ENCODE measurements around the gene TUBGCP3.

TUBGCP3 gene

GRCh38 chr13:112468069-112468468, 119.9 kb downstream of the TUBGCP3 start:
- in situ Hi-C loops (cut with HindIII; ENCODE audit: low pct_ligation_motif_present, low pct_unique_long_range_greater_than_20kb, low sequenced_read_pairs): no loop called here
- DNase-seq: no peak

- no peak for DNase-seq
- in situ Hi-C loops (cut with HindIII; ENCODE audit: low pct_ligation_motif_present, low pct_unique_long_range_greater_than_20kb, low sequenced_read_pairs): no loop called here
Observed at GRCh38 chr13:112467236-112467635, 120.7 kb downstream of the TUBGCP3 start.

GRCh38 chr13:112466132-112467058, 121.6 kb downstream of the TUBGCP3 start:
- in situ Hi-C loops (cut with HindIII; ENCODE audit: low pct_ligation_motif_present, low pct_unique_long_range_greater_than_20kb, low sequenced_read_pairs): no loop called here

GRCh38 chr13:112465251-112466131, 122.5 kb downstream of the TUBGCP3 start:
- DNase-seq: no peak
- in situ Hi-C loops (cut with HindIII; ENCODE audit: low pct_ligation_motif_present, low pct_unique_long_range_greater_than_20kb, low sequenced_read_pairs): no loop called here

More at GRCh38 chr13:112466132-112467058, 121.6 kb downstream of the TUBGCP3 start:
- no peak for DNase-seq

DNA sequence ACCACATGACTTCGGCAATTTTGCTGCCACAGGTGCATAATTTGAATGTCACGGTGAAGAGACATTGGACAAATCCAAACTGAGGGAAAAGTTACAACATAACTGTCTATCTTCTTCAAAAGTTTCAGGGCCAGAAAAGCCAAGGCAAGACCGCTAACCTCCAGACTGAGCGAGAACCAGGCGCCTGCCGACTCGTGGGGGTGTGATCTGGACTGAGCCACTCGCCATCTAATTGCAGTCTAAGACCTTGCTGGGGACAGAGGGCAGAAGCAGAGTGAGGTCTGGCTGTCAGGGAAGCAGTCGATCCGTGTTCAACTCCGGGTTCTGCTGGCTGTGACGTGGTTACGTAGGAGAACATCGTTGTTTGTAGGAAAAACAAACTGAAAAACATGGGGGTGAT, 123.2 kb downstream of the TUBGCP3 start:
- no peak for DNase-seq
- in situ Hi-C loops (cut with HindIII; ENCODE audit: low pct_ligation_motif_present, low pct_unique_long_range_greater_than_20kb, low sequenced_read_pairs): no loop called here

DNA sequence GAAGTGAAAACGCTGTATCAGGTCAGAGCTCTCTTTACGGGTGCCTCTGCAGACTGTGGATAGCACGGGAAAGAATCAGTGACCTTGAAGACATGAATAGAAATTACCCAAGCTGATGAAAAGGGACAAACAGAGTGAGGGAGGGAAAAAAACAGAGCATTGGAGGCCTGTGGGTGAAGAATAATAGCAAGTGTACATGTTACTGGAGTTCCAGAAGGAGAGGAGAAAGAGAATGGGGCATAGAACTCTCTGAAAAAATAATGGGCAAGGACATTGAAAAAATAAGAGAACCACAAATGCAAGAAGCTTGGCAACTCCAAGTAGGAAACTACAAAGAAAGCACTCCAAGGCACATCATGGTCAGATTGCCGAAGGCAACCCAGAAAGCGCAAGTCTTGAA, 125.5 kb downstream of the TUBGCP3 start:
- no peak for DNase-seq
- in situ Hi-C loops (cut with HindIII; ENCODE audit: low pct_ligation_motif_present, low pct_unique_long_range_greater_than_20kb, low sequenced_read_pairs): no loop called here

DNA sequence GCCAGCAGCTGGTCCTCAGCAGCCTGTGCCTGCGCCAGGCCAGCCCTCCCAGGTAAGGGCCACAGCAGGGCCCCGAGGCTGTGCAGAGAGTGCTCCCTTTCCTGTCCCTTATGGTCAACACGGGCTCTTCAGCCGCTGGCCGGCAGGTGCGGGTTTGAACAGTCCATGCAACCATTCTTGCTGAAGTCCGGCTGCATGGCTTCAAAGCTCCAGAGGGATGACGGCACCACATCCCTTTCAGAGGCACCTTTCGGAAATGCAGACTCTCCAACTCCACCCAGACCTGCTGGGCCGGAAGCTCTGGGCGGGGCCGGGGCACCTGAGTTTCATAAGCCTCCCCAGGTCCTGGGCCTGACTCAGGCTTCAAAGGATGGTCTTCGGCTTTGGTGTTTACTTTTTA, 130.5 kb downstream of the TUBGCP3 start:
- in situ Hi-C loops (cut with HindIII; ENCODE audit: low pct_ligation_motif_present, low pct_unique_long_range_greater_than_20kb, low sequenced_read_pairs): no loop called here
- DNase-seq: no peak

GRCh38 chr13:112457081-112457480, 130.9 kb downstream of the TUBGCP3 start:
- in situ Hi-C loops (cut with HindIII; ENCODE audit: low pct_ligation_motif_present, low pct_unique_long_range_greater_than_20kb, low sequenced_read_pairs): no loop called here
- DNase-seq: no peak

DNA sequence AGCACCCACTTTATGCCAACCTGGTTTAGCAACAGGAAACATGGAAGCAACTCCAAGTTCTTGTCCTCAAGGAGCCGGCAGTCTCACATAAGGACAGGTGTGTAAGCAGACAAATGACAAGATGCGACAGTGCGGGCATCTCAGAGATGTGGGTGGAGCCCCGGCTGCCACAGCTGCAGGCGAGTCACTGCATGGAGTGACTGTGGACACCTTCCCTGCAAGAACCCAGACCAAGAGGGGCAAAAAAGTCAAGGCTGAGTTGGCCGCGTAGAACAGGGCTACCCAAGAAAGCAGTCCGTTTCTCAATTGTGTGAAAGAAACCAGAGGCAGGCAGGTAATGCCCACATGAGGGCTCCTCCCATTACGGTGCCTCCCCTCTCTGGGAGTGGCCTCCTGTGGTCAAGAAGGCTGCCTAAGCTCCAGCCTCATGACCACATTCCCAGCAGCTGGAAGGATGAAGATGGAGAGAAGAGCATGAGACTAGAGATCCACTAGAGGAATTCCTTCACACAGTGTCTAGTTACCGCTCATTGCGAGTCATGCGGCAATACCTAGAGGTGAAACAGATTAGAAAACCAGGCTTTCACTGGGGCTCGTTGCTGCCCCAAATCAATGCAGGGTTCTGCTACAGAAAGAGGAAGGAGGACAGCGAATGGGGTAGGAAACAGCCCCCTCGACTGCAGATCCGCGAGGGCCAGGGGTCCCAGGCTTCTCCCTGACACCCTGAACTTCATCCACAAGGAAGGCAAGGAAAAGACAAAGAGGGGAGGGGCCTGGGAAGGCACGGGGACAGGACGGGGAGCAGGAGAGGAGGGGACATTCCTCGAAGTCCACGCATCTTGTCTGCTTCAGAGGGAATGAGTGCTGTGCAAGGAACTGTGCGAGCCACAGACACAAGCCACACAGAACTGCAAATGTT, 131.6 kb downstream of the TUBGCP3 start:
- no peak for DNase-seq
- in situ Hi-C loops (cut with HindIII; ENCODE audit: low pct_ligation_motif_present, low pct_unique_long_range_greater_than_20kb, low sequenced_read_pairs): no loop called here

DNA sequence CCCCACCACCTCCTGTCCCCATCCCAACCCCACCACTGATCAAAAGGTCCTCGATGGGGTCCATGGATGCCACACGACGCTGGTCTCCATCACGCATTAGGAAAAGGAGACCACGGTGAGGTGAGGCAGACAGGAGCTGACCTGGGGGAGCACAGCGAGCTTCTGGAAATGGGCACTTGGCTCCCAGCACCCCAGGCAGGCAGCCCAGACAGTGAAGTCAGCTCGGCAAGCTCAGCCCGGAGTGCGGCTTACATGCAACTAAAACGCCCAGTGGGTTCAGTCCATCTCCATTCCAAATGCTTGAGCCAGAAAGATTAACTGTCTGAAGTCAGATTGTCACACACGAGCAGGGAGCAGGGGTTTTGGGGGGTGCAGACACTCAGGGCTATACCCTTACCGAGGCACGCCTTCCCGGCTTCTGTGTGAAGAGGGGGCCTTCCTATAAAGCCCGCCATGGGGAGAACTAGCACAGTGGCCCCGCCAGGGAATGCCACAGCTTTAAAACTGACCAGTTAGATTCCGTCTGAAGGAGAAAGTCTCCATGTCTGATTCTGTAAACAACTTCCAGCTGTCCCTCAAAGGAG, 132.4 kb downstream of the TUBGCP3 start:
- no peak for DNase-seq
- in situ Hi-C loops (cut with HindIII; ENCODE audit: low pct_ligation_motif_present, low pct_unique_long_range_greater_than_20kb, low sequenced_read_pairs): no loop called here

- in situ Hi-C loops (cut with HindIII; ENCODE audit: low pct_ligation_motif_present, low pct_unique_long_range_greater_than_20kb, low sequenced_read_pairs): no loop called here
Observed at GRCh38 chr13:112454648-112455334, 133.2 kb downstream of the TUBGCP3 start.

DNA sequence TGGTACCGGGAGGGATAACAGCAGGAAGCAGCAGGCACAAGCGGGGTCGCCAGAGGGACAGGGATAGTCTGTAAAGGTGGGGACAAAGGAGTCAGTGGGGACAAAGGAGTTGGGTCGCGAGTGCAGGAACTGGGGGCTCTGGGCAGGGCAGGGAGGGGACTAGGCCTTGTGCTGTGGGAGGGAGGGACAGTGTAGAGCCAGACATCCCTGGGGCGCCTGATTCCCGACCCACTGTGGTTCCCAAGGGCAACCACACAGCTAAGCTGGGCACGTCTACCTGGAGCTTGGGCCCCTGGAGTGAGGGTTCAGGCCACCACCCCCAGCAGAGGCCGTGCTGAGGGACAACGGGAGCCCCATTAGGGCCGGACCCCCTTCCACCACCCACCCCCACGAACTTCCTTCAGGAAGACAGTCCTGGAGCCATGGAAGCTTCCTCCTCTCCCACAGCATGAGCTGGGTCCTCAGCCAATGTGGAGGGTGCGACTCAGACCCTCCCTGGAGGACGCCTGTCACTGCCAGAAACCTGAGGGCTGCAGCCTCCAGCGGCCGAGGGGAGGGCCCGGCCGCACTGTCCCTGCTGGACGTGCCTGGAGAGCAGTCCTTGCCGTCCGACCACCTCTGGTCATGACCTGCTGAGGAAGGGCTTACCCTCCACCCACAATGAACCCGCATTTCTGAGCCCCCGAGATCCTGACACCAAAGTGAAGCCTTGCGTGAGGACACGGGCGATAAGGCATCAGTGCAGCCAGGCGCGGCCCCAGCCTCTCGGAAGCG, 133.9 kb downstream of the TUBGCP3 start:
- DNase-seq: no peak
- in situ Hi-C loops (cut with HindIII; ENCODE audit: low pct_ligation_motif_present, low pct_unique_long_range_greater_than_20kb, low sequenced_read_pairs): no loop called here

More at GRCh38 chr13:112454648-112455334, 133.2 kb downstream of the TUBGCP3 start:
- DNase-seq: no peak

DNA sequence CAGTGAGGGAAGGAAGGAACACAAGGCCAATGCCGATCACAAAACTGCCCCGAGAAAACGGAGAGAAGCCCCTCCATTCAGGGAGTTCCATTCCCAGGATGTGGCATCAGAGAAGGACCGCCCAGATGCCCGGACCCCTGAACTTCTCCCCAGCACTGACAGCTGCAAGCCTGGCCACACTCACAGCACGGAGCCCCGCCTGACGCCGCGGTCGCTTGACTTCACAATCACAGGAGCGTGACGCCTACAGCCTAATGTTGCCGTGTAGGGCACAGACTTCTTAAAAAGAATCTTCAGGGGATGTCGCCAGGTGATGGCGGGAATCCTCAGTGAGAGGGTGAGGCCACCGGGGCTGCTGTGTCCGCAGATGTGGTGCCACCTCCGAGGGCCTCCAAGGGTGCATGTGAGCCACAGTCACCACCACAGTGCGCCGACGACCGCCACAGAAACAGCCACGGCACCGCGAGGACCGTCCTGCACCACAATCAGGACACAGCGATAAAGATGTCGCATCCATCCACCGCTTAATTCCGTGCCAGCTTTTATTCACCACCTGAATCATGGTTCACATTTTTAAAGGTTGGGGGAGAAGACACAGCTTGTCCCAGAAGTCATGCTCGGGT, 134.6 kb downstream of the TUBGCP3 start:
- in situ Hi-C loops (cut with HindIII; ENCODE audit: low pct_ligation_motif_present, low pct_unique_long_range_greater_than_20kb, low sequenced_read_pairs): no loop called here
- DNase-seq: no peak

GRCh38 chr13:112452380-112453206, 135.4 kb downstream of the TUBGCP3 start:
- in situ Hi-C loops (cut with HindIII; ENCODE audit: low pct_ligation_motif_present, low pct_unique_long_range_greater_than_20kb, low sequenced_read_pairs): no loop called here

DNA sequence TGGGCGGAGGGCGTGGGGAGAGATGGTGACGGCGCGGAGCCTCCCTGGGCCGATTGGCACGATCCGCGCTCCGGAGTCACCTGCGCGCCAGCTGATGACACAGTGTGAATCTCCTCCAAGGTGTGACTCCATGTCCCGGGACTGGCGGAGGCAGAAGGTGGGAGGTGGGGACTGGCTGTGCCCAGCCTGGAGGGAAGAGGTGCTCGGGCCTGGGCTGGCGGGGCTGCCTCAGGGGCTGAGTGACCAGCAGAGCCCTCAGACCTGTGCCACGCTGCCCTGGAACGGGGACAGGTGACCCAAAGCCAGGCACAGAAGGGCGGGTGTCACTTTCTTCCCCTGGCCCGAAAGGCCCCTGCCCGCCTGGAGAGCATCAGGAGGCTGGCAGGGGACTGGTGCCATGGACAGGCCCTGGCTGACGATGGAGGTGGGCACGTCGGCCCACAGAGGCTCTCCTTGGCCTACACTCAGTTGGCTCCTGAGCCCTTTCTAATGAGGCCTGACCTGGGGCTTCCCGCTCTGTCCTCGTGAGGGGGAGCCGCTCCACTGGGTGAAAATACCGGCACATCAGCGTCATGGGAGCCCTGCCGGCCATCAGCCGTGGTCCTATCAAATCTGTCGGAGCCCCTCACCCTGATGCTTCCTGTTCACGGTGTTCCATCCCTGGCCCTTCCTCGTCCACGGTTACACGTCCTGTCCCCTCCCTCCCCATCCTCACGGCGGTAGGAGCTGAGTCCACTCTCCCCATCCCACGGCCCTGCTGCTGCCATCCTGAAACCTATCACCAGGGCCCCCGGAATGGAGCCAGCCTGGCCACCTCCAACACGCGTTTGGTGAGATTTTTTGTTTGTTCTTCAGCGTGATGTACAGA, 136.2 kb downstream of the TUBGCP3 start:
- in situ Hi-C loops (cut with HindIII; ENCODE audit: low pct_ligation_motif_present, low pct_unique_long_range_greater_than_20kb, low sequenced_read_pairs): no loop called here
- no peak for DNase-seq

More at GRCh38 chr13:112452380-112453206, 135.4 kb downstream of the TUBGCP3 start:
- no peak for DNase-seq

Measured in ACHN (cell line).